K562 (cell line): ENCODE measurements around the gene ADIPOR2. TPM values are rescaled to one million over a fixed set of nuclear protein-coding genes. Genes with fewer than 3 reads are reported as not detected.

Source experiments
- ATAC-seq: fragments of 200-7000 bp; cut with Tn5 transposase; 3 replicates; pipeline ENCODE4 v1.9.1; 2020; ENCODE audit warnings: moderate library complexity
- BruUV-seq: library from RNA; stranded (reverse); fragments of 400-500 nt; replicated peaks from 2 replicates; lab custom pipeline; 2021; lab: Mats Ljungman, UMichigan
- CTCF ChIA-PET: fragments of 300-600 bp; formaldehyde crosslinking; extraction: SDS; loops from one replicate; lab custom pipeline; 2021; ENCODE audit warnings: low intra/inter-chr PET ratio; lab: Yijun Ruan, JAX
- POLR2A ChIA-PET: fragments of 300-600, 350-650 bp; sonication (Branson Sonifier 250); formaldehyde crosslinking; extraction: SDS; loops from one replicate; lab custom pipeline; 2021; ENCODE audit warnings: antibody characterized with exemption, inconsistent platforms; lab: Yijun Ruan, JAX
- DNase-seq, 4 experiments: peaks; one replicate each; pipeline versions ENCODE4 v3.0.0 to v3.0.0-alpha.2; 2011 to 2018; ENCODE audit warnings: low spot score in 3 of 4, mixed read lengths in 3 of 4; ENCODE audit errors: extremely low read depth in 1 of 4
- FAIRE-seq: peaks from 2 replicates; lab custom pipeline; 2011; peaks lifted over from hg19 to GRCh38; lab: Jason Lieb, UNC
- H2AFZ ChIP-seq: 2 replicates; pipeline ENCODE4 v1.6.0; 2011; ENCODE audit warnings: low read depth, low read length, control low read depth, inconsistent platforms
- H3K27ac ChIP-seq: fragments of 200-600 bp; 3 replicates; pipeline ENCODE4 v1.8.0; 2011; ENCODE audit warnings: low read depth, mild to moderate bottlenecking, control low read depth, inconsistent platforms, low read length, moderate library complexity, mixed read lengths; ENCODE audit errors: extremely low read depth
- H3K27me3 ChIP-seq, 2 experiments: fragments of 300-600 bp in 1 of 2; 2 replicates in 1 of 2; 3 replicates in 1 of 2; pipeline versions ENCODE4 v1.6.0 to v1.8.0; 2011; ENCODE audit warnings: inconsistent platforms in 2 of 2, low read length in 2 of 2, mild to moderate bottlenecking in 1 of 2, mixed read lengths in 1 of 2, moderate library complexity in 1 of 2; ENCODE audit not compliant: control insufficient read depth in 2 of 2, insufficient read depth in 2 of 2
- H3K36me3 ChIP-seq: fragments of 300-600 bp; 3 replicates; pipeline ENCODE4 v1.8.0; 2011; ENCODE audit warnings: mild to moderate bottlenecking, low read length, inconsistent platforms; ENCODE audit not compliant: control insufficient read depth, insufficient read depth
- H3K4me1 ChIP-seq, 2 experiments: fragments of 200-600 bp in 1 of 2; replicated peaks in 1 of 2; 2 replicates in 1 of 2; 3 replicates in 1 of 2; pipeline versions ENCODE4 v1.5.1 to v1.8.0; 2011; ENCODE audit warnings: inconsistent platforms in 2 of 2, low read length in 2 of 2, mild to moderate bottlenecking in 1 of 2, mixed read lengths in 1 of 2, moderate library complexity in 1 of 2; ENCODE audit not compliant: control insufficient read depth in 2 of 2, insufficient read depth in 2 of 2
- H3K4me2 ChIP-seq: 2 replicates; pipeline ENCODE4 v1.6.1; 2011; ENCODE audit warnings: low read length, control low read depth, inconsistent platforms, mixed read lengths; ENCODE audit not compliant: insufficient read depth
- H3K4me3 ChIP-seq: fragments of 200-600 bp; sonication (generic), shearing (Covaris generic); 2 replicates; pipeline ENCODE4 v1.5.1; 2016; ENCODE audit warnings: control low read depth, inconsistent platforms
- H3K79me2 ChIP-seq: fragments of 200-600 bp; 3 replicates; pipeline ENCODE4 v1.8.0; 2011; ENCODE audit warnings: low read length, inconsistent platforms; ENCODE audit not compliant: control insufficient read depth, insufficient read depth
- H3K9ac ChIP-seq, 2 experiments: 2 replicates each; pipeline versions ENCODE4 v1.6.0 to v1.6.1; 2011; ENCODE audit warnings: low read depth in 2 of 2, low read length in 2 of 2, control low read depth in 1 of 2, inconsistent platforms in 1 of 2, mild to moderate bottlenecking in 1 of 2, mixed read lengths in 1 of 2; ENCODE audit not compliant: insufficient read depth in 1 of 2
- H3K9me1 ChIP-seq: one replicate; pipeline ENCODE4 v1.6.0; 2011; ENCODE audit warnings: inconsistent platforms, mild to moderate bottlenecking, low read length, moderate library complexity; ENCODE audit not compliant: control insufficient read depth, insufficient read depth
- H3K9me3 ChIP-seq: replicated peaks from 2 replicates; pipeline ENCODE4 v1.5.1; 2011; ENCODE audit warnings: low read depth, low read length, inconsistent platforms; ENCODE audit not compliant: control insufficient read depth, insufficient read depth
- H4K20me1 ChIP-seq: replicated peaks from 2 replicates; pipeline ENCODE4 v1.6.1; 2011; ENCODE audit warnings: low read length, inconsistent platforms, mixed read lengths; ENCODE audit not compliant: control insufficient read depth, insufficient read depth
- HEY1 ChIP-seq: fragments of 250-450 bp; sonication (Bioruptor Pico); IDR thresholded peaks from 2 replicates; pipeline ENCODE4 v1.5.0; 2020; ENCODE audit warnings: mild to moderate bottlenecking, moderate library complexity, borderline replicate concordance
- ILK ChIP-seq: fragments of 450-650 bp; IDR thresholded peaks from 2 replicates; pipeline ENCODE4 v1.6.1; 2016; ENCODE audit warnings: missing genetic modification characterization, low read depth, mild to moderate bottlenecking, missing compliant biosample characterization, moderate library complexity, borderline replicate concordance
- PHF8 ChIP-seq: fragments of 200-600 bp; sonication (generic); IDR thresholded peaks from 2 replicates; pipeline ENCODE4 v1.6.1; 2012; ENCODE audit warnings: mixed run types, mild to moderate bottlenecking, inconsistent platforms, low read length, moderate library complexity, borderline replicate concordance
- PRPF4 ChIP-seq: fragments of 200-400 bp; formaldehyde crosslinking; IDR thresholded peaks from one replicate; pipeline ENCODE4 v1.6.1; 2017; ENCODE audit warnings: low read length, low read depth, mild to moderate bottlenecking; ENCODE audit not compliant: insufficient read depth, poor library complexity, severe bottlenecking
- RERE ChIP-seq: sonication (generic); formaldehyde crosslinking; IDR thresholded peaks from 2 replicates; pipeline ENCODE4 v1.8.0; 2023; ENCODE audit warnings: missing genetic modification reagents, mild to moderate bottlenecking, borderline replicate concordance
- WGBS: fragments of 100-300 bp; shearing (Covaris generic); methylation state at CpG from one replicate; pipeline ENCODE4 v1.1.6; 2016; ENCODE audit warnings: low coverage, mixed read lengths; ENCODE audit not compliant: insufficient coverage; ENCODE audit errors: missing lambda C conversion rate; 5-methylcytosine and 5-hydroxymethylcytosine counted together
- in situ Hi-C: fragments of 300-500 bp; cut with MboI; formaldehyde crosslinking; loops from 4 replicates; pipeline ENCODE4 v1.15.0; 2018; ENCODE audit warnings: inconsistent platforms, mixed read lengths
- intact Hi-C: fragments of 100-400 bp; cut with micrococcal nuclease; formaldehyde crosslinking; loops from 2 replicates; pipeline ENCODE4 v1.14.2; 2022
- polyA plus RNA-seq, 8 experiments: library from polyadenylated mRNA; depleted of rRNA in 4 of 8; stranded (reverse) in 5 of 8; unstranded in 3 of 8; fragments of >200 nt; fragmentation: Nextera tagmentation in 2 of 8; fragmentation: Illumina TruSeq in 1 of 8; extraction: Ambion mirVana in 2 of 8; extraction: Trizol in 1 of 8; gene quantifications; 2 replicates each; pipeline versions ENCODE4 v1.2.1 to v1.2.3, GENCODE V29; 2011 to 2014; ENCODE audit warnings: inconsistent platforms in 1 of 8, missing spikeins in 1 of 8
- total RNA-seq, 7 experiments: library from RNA; depleted of rRNA in 6 of 7; stranded (reverse); fragments of >200 nt in 6 of 7; fragmentation: Illumina TruSeq in 2 of 7; extraction: Trizol in 2 of 7; gene quantifications; 2 replicates each; pipeline versions ENCODE4 v1.2.1 to v1.2.3, GENCODE V29; 2011 to 2021; ENCODE audit warnings: low replicate concordance in 1 of 7
- TF ChIP-seq, protein P1 (sequence below): sonication (generic); formaldehyde crosslinking; IDR thresholded peaks from 2 replicates; pipeline ENCODE4 v1.5.0; 2020; ENCODE audit warnings: missing genetic modification reagents
- TF ChIP-seq, protein P2 (sequence below): fragments of 250-450 bp; sonication (Bioruptor Pico); IDR thresholded peaks from 2 replicates; pipeline ENCODE4 v1.9.0; 2021; ENCODE audit warnings: mild to moderate bottlenecking, inconsistent platforms
- TF ChIP-seq, protein P3 (sequence below): fragments of 450-650 bp; conservative IDR thresholded peaks from 2 replicates; pipeline ENCODE4 v1.6.1; 2016; ENCODE audit warnings: missing genetic modification characterization, low read depth, mild to moderate bottlenecking, missing compliant biosample characterization, moderate library complexity
- TF ChIP-seq, protein P4 (sequence below): fragments of 250-450 bp; sonication (Bioruptor Pico); IDR thresholded peaks from 2 replicates; pipeline ENCODE4 v1.8.0; 2022; ENCODE audit warnings: inconsistent platforms, mild to moderate bottlenecking, moderate library complexity, borderline replicate concordance

ADIPOR2 gene
- total and polyA plus RNA-seq, 9 of the 15 experiments (the other 6 are each of a cell fraction or from before 2014, with no cell fraction given), result 10.9 to 63.5 (median 46.0) TPM

- ChIA-PET POLR2A (interaction anchor here (1.0 kb wide), 1 partner anchor 10 kb away, joined by 3 read pairs; no protein-coding TSS in a partner anchor), CTCF (no interaction called here)
- no peak for ATAC-seq
- no peaks in the 10 kb centered on the region for H3K9me1 ChIP-seq
- in situ Hi-C loops (no loop called here), intact Hi-C loops (no loop called here)
- H3K27ac ChIP-seq, result no peak overlapping the region
- no peak overlapping the region for H3K4me2 ChIP-seq
- no TSS peak for BruUV-seq
- no peak overlapping the region for H2AFZ ChIP-seq
- FAIRE-seq, result no peak
- H3K4me1 ChIP-seq, result peaks cover 0 to 3% of the 10 kb centered on the region in 2 experiments; a peak in 4 of 5 replicates
- H3K4me3 ChIP-seq, result no peak overlapping the region
- no peaks in the 10 kb centered on the region for H3K9me3 ChIP-seq
- H3K36me3 ChIP-seq, result peaks cover 6% of the 10 kb centered on the region; the same call in 2 of the 3 replicates
- WGBS, result 82% methylated on average over 1 of the region's 1 CpG
- no peak for DNase-seq
- peaks cover 64% of the 10 kb centered on the region for H3K79me2 ChIP-seq
- 0 out of 2 replicates have a peak, but pooled peaks cover 5% of the 10 kb centered on the region for H4K20me1 ChIP-seq
- H3K9ac ChIP-seq, result no peak overlapping the region
- no peaks in the 10 kb centered on the region for H3K27me3 ChIP-seq
- TF ChIP-seq, protein P1, sequence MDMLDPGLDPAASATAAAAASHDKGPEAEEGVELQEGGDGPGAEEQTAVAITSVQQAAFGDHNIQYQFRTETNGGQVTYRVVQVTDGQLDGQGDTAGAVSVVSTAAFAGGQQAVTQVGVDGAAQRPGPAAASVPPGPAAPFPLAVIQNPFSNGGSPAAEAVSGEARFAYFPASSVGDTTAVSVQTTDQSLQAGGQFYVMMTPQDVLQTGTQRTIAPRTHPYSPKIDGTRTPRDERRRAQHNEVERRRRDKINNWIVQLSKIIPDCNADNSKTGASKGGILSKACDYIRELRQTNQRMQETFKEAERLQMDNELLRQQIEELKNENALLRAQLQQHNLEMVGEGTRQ (CRISPR knock-in tag), result no peak
- TF ChIP-seq RERE (no peak), ILK (tag) (no peak), PHF8 (no peak), PRPF4 (no peak), HEY1 (CRISPR knock-in tag) (no peak)
- TF ChIP-seq, protein P2, sequence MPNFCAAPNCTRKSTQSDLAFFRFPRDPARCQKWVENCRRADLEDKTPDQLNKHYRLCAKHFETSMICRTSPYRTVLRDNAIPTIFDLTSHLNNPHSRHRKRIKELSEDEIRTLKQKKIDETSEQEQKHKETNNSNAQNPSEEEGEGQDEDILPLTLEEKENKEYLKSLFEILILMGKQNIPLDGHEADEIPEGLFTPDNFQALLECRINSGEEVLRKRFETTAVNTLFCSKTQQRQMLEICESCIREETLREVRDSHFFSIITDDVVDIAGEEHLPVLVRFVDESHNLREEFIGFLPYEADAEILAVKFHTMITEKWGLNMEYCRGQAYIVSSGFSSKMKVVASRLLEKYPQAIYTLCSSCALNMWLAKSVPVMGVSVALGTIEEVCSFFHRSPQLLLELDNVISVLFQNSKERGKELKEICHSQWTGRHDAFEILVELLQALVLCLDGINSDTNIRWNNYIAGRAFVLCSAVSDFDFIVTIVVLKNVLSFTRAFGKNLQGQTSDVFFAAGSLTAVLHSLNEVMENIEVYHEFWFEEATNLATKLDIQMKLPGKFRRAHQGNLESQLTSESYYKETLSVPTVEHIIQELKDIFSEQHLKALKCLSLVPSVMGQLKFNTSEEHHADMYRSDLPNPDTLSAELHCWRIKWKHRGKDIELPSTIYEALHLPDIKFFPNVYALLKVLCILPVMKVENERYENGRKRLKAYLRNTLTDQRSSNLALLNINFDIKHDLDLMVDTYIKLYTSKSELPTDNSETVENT (CRISPR knock-in tag), result no peak
- TF ChIP-seq, protein P3, sequence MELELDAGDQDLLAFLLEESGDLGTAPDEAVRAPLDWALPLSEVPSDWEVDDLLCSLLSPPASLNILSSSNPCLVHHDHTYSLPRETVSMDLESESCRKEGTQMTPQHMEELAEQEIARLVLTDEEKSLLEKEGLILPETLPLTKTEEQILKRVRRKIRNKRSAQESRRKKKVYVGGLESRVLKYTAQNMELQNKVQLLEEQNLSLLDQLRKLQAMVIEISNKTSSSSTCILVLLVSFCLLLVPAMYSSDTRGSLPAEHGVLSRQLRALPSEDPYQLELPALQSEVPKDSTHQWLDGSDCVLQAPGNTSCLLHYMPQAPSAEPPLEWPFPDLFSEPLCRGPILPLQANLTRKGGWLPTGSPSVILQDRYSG, result no peak
- TF ChIP-seq, protein P4, sequence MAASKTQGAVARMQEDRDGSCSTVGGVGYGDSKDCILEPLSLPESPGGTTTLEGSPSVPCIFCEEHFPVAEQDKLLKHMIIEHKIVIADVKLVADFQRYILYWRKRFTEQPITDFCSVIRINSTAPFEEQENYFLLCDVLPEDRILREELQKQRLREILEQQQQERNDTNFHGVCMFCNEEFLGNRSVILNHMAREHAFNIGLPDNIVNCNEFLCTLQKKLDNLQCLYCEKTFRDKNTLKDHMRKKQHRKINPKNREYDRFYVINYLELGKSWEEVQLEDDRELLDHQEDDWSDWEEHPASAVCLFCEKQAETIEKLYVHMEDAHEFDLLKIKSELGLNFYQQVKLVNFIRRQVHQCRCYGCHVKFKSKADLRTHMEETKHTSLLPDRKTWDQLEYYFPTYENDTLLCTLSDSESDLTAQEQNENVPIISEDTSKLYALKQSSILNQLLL (CRISPR knock-in tag), result no peak
Measured at GRCh38 chr12:1732914-1733313, 42.0 kb downstream of the ADIPOR2 start.
